ENCODE data around the gene SARS1. TPM values are rescaled to one million over a fixed set of nuclear protein-coding genes. Genes with fewer than 3 reads are reported as not detected.

Gene SARS1
- total RNA-seq, 1 donor from 2014 or later, result 364 TPM

DNA sequence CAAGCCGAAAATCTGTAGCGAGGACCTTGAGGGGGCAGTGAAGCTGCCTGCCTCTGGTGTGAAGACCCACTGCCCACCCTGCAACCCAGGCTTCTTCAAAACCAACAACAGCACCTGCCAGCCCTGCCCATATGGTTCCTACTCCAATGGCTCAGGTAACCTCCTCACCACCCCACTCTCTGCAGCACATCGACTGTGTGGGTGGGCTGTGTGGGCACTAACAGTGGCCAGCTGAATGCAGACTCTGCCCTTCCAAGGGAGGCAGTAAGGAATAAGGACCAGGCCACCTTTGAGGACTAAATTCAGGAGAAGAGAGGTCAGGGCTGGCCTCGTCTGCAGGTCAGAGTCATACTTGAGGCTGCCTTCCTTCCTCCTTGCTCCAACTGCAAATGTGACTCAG, 25.5 kb upstream of the SARS1 start:
- Mint-ChIP-seq H3K27ac (ENCODE audit: unreplicated experiment) (no peak overlapping the region), H3K36me3 (ENCODE audit: unreplicated experiment) (no peaks in the 10 kb centered on the region), H3K9me3 (ENCODE audit: unreplicated experiment) (no peaks in the 10 kb centered on the region), H3K4me3 (ENCODE audit: unreplicated experiment) (no peak overlapping the region), H3K27me3 (ENCODE audit: unreplicated experiment) (no peaks in the 10 kb centered on the region), H3K4me1 (ENCODE audit: unreplicated experiment) (peaks cover 3% of the 10 kb centered on the region)
- TF ChIP-seq, protein P1, sequence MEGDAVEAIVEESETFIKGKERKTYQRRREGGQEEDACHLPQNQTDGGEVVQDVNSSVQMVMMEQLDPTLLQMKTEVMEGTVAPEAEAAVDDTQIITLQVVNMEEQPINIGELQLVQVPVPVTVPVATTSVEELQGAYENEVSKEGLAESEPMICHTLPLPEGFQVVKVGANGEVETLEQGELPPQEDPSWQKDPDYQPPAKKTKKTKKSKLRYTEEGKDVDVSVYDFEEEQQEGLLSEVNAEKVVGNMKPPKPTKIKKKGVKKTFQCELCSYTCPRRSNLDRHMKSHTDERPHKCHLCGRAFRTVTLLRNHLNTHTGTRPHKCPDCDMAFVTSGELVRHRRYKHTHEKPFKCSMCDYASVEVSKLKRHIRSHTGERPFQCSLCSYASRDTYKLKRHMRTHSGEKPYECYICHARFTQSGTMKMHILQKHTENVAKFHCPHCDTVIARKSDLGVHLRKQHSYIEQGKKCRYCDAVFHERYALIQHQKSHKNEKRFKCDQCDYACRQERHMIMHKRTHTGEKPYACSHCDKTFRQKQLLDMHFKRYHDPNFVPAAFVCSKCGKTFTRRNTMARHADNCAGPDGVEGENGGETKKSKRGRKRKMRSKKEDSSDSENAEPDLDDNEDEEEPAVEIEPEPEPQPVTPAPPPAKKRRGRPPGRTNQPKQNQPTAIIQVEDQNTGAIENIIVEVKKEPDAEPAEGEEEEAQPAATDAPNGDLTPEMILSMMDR (IDR thresholded peaks at IDR 0.05), result no peak
- DNase-seq (ENCODE audit: extremely low spot score, unreplicated experiment), result no peak

DNA sequence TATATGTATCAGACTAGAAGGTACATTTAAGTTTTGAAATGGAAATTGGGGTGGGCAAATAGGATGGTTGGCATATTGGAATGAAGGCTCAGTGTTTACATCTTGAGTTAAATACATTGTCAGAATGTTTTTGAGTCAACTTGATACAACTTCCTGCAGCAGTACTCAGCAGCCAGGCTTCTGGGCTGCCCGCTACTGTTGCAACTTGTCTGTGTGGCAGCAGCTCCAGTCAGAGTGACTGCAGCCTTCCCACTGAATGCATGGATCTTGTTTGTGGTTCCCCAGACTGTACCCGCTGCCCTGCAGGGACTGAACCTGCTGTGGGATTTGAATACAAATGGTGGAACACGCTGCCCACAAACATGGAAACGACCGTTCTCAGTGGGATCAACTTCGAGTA, 24.9 kb upstream of the SARS1 start:
- Mint-ChIP-seq H3K36me3 (ENCODE audit: unreplicated experiment) (no peaks in the 10 kb centered on the region), H3K4me1 (ENCODE audit: unreplicated experiment) (peaks cover 3% of the 10 kb centered on the region), H3K4me3 (ENCODE audit: unreplicated experiment) (no peak overlapping the region), H3K27ac (ENCODE audit: unreplicated experiment) (no peak overlapping the region), H3K27me3 (ENCODE audit: unreplicated experiment) (no peaks in the 10 kb centered on the region), H3K9me3 (ENCODE audit: unreplicated experiment) (no peaks in the 10 kb centered on the region)
- no peak for DNase-seq (ENCODE audit: extremely low spot score, unreplicated experiment)
- TF ChIP-seq, protein P1 (IDR thresholded peaks at IDR 0.05), result no peak

DNA sequence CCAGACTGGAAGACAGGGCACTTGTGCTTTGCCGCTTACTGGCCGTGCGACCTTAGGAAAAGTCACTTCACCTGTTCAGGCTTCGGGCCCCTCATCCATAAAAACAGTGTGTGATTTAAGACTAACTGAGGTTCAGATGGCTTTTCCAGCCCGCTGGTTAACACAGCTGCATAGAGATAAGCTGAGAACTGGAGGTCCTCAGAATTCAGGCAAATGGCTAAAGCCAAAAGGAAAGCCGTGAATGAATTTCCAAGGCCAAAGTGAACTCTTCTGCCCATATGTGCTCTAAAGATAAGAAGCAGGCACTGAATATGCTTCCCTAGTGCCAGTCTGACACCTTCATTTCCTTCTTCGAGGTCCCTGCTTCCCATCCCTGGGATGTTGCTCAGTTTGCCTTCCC, 23.5 kb upstream of the SARS1 start:
- DNase-seq (ENCODE audit: extremely low spot score, unreplicated experiment), result no peak
- Mint-ChIP-seq H3K4me3 (ENCODE audit: unreplicated experiment) (no peak overlapping the region), H3K36me3 (ENCODE audit: unreplicated experiment) (no peaks in the 10 kb centered on the region), H3K27me3 (ENCODE audit: unreplicated experiment) (no peaks in the 10 kb centered on the region), H3K4me1 (ENCODE audit: unreplicated experiment) (peaks cover 3% of the 10 kb centered on the region), H3K9me3 (ENCODE audit: unreplicated experiment) (no peaks in the 10 kb centered on the region), H3K27ac (ENCODE audit: unreplicated experiment) (no peak overlapping the region)
- TF ChIP-seq, protein P1 (IDR thresholded peaks at IDR 0.05), result no peak

DNA sequence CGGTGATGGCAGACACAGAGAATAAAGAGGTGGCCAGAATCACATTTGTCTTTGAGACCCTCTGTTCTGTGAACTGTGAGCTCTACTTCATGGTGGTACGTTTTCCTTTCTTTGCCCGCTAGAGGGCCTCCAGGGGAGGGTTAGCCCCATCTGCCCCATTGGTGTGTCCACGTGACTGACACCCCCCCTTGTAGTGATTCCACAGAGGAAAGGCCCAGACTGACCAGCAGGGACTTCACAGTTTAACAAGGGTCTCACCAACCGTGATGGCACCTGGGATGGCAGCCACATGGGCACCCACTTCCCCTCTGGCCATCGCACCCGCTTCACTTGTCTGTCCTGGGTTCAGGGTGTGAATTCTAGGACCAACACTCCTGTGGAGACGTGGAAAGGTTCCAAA, 22.3 kb upstream of the SARS1 start:
- Mint-ChIP-seq H3K9me3 (ENCODE audit: unreplicated experiment) (no peaks in the 10 kb centered on the region), H3K4me3 (ENCODE audit: unreplicated experiment) (no peak overlapping the region), H3K36me3 (ENCODE audit: unreplicated experiment) (no peaks in the 10 kb centered on the region), H3K27ac (ENCODE audit: unreplicated experiment) (no peak overlapping the region), H3K4me1 (ENCODE audit: unreplicated experiment) (peaks cover 3% of the 10 kb centered on the region), H3K27me3 (ENCODE audit: unreplicated experiment) (no peaks in the 10 kb centered on the region)
- TF ChIP-seq, protein P1 (IDR thresholded peaks at IDR 0.05), result peak; percentile 17
- no peak for DNase-seq (ENCODE audit: extremely low spot score, unreplicated experiment)

DNA sequence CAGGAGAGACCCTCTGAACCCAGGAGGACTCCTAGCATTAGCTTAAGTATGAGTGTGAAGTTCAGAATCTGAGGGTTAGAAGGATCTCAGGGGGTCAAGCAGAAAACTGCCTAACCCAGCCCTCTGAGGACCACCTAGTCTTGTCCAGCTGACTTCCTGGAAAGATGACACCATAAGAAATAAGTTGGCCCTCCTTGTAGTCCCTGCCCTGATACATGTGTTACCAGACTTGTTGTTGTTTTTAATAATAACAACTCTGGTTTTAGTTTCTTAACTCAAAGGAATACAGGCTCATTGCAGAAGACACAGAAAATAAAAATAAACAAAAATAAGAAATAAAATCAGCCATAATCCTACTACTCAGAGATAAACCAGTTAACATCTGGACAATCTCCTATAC, 21.8 kb upstream of the SARS1 start:
- Mint-ChIP-seq H3K4me1 (ENCODE audit: unreplicated experiment) (peaks cover 7% of the 10 kb centered on the region), H3K9me3 (ENCODE audit: unreplicated experiment) (no peaks in the 10 kb centered on the region), H3K4me3 (ENCODE audit: unreplicated experiment) (no peak overlapping the region), H3K27me3 (ENCODE audit: unreplicated experiment) (no peaks in the 10 kb centered on the region), H3K36me3 (ENCODE audit: unreplicated experiment) (no peaks in the 10 kb centered on the region), H3K27ac (ENCODE audit: unreplicated experiment) (no peak overlapping the region)
- TF ChIP-seq, protein P1 (IDR thresholded peaks at IDR 0.05), result no peak
- no peak for DNase-seq (ENCODE audit: extremely low spot score, unreplicated experiment)

Measured in osteocyte (in vitro differentiated cells).